HG03066 (cell line): ENCODE data around the gene MCRIP2.
"Not testable (repeated sequence)": the region's sequence is repeated elsewhere in the genome, so short reads cannot be mapped to it uniquely, and the experiment has no call there.

Source experiments
- ATAC-seq: cut with Tn5 transposase; IDR thresholded peaks from one replicate; pipeline ENCODE4 v1.9.1; 2021; ENCODE audit warnings: low read depth; ENCODE audit not compliant: unreplicated experiment

MCRIP2 gene

GRCh38 chr16:641326-642188 lies at the start of gene MCRIP2:
MCRIP2 (plus strand) TSS chr16:641828; CDS start chr16:641992, 164 bp downstream.
- peak; percentile 41 for ATAC-seq

- ATAC-seq, result no peak
Observed at GRCh38 chr16:591892-592517, 49.6 kb upstream of the MCRIP2 start.

- no peak for ATAC-seq
Observed at GRCh38 chr16:592518-593306, 48.9 kb upstream of the MCRIP2 start.

GRCh38 chr16:593406-593805 lies 48.2 kb upstream of the MCRIP2 start:
- no peak for ATAC-seq

GRCh38 chr16:593807-594206 lies 47.8 kb upstream of the MCRIP2 start:
- ATAC-seq, result no peak

GRCh38 chr16:595094-595528 lies 46.5 kb upstream of the MCRIP2 start:
- ATAC-seq, result no peak

- no peak for ATAC-seq
Observed at GRCh38 chr16:595942-596735, 45.5 kb upstream of the MCRIP2 start.

- ATAC-seq, result no peak
Observed at GRCh38 chr16:596736-597060, 44.9 kb upstream of the MCRIP2 start.

GRCh38 chr16:597655-598054 lies 44.0 kb upstream of the MCRIP2 start:
- ATAC-seq, result not testable (repeated sequence)

- no peak for ATAC-seq
Observed at GRCh38 chr16:598823-599739, 42.5 kb upstream of the MCRIP2 start.

- no peak for ATAC-seq
Observed at GRCh38 chr16:600781-601180, 40.8 kb upstream of the MCRIP2 start.

- no peak for ATAC-seq
Observed at GRCh38 chr16:603933-604332, 37.7 kb upstream of the MCRIP2 start.

GRCh38 chr16:606656-607307 lies 34.8 kb upstream of the MCRIP2 start:
- no peak for ATAC-seq

GRCh38 chr16:608019-608418 lies 33.6 kb upstream of the MCRIP2 start:
- no peak for ATAC-seq

GRCh38 chr16:609316-609715 lies 32.3 kb upstream of the MCRIP2 start:
- no peak for ATAC-seq

GRCh38 chr16:609984-610383 lies 31.6 kb upstream of the MCRIP2 start:
- ATAC-seq, result no peak

- no peak for ATAC-seq
Observed at GRCh38 chr16:610513-611381, 30.9 kb upstream of the MCRIP2 start.

- no peak for ATAC-seq
Observed at GRCh38 chr16:615122-615521, 26.5 kb upstream of the MCRIP2 start.
